Measurements from ENCODE around the gene PALD1.
A peak's percentile ranks its signal among the peaks of the same experiment; 100 is the strongest.
"Not testable (repeated sequence)": the region's sequence is repeated elsewhere in the genome, so short reads cannot be mapped to it uniquely, and the experiment has no call there.

The PALD1 gene

DNA sequence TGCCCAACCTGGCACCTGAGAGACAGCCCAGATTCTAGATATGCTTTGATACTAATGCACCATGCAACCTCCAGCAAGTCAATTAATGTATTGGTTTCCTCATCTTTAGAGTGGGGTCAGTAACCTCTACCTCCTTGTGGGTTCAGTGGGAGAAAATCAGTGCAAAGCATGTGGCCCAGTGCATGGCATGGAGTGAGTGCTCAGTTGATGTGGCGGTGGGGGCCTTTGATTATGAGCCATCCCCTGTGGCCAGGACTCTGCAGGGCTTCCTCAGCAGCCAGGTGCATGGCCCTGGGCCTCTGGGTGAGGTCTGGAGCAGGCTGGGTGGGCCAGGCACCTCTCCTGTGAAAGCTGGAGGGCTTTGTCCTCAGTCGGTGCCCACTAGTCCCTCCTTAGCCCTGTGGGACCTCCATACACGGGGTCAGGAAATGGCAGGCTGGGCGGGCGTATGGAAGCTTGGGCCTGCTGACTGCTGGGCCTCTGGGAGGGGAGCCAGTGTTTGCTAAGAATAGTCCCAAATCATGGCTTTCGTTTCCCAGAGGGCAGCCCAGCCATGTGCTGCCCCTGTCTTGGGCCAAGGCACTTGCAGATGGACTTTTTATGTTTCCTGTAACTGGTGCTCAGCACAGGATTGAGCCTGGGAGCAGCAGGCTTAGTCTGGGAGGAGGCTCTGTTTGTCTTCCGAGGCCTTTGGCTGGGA is 3.4 kb downstream of the PALD1 start:
- DNase-seq (ENCODE audit: low read depth, low spot score) = no peak

DNA sequence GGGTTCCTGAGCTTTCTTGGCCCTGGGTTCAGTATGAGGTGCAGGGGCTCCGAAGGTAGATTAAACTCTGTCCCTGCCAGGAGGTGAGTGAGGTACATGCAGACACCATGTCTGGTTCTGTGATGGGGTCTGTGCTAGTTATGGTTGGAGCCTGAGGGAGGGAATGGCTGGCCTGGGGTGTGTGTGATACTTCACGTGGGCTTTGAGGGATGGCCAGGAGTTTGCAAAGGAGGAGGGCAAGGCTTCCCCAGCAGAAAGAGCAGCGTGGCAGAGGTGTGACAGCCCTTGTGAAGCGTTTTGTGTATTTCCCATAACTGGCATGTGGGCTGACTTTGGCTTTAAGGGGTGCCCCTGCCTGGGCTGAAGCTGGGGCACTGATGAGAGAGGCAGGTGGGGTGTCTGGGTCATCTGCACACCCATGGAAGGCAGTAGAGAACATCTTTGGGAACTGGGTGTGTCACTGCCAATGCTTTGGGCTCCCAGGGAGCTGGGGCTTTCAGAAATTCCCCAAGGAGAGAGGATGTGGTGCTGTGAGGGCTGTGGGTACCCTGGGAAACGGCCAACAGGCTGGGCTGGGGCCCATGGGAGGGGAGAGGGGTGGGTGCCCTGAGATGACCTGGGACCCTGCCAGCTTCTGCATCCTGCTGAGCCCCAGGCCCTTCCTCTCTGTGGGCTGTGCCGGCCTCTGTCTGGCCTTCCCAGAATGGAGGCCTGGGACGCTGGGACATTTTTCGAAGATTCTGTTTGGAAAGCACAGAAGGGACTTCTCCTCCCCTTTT is 4.6 kb downstream of the PALD1 start:
- no peak for DNase-seq (ENCODE audit: low read depth, low spot score)

DNA sequence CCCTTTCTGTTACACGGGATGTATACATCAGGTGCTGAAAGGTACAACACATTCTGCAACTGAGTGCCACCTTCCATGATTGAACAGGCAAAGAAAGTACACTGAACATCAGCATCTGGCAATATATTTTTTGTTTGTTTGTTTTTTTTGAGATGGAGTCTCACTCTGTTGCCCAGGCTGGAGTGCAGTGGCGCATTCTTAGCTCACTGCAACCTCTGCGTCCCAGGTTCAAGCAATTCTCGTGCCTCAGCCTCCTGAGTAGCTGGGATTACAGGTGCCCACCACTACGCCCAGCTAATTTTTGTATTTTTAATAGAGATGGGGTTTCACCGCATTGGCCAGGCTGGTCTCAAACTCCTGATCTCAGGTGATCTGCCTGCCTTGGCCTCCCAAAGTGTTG is 5.3 kb downstream of the PALD1 start:
- DNase-seq (ENCODE audit: low read depth, low spot score) = not testable (repeated sequence)

DNA sequence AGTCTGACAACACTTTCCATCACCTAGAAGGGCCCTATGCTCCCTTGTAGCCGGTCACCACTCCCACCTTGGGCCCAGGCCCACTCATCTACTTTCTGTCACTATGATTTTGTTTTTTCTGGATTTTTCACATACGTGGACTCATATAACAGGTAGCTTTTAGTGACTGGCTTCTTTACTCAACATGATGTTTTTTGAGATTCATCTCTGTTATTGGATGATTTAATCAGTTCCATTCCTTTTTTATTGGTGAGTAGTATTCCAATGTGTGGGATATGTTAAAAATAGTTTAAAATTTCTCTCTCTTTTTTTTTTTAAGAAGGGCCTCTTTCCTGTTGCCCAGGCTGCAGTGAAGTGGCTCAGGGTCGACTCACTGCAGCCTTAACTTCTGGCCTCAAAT is 9.3 kb downstream of the PALD1 start:
- DNase-seq (ENCODE audit: low read depth, low spot score) = no peak

DNA sequence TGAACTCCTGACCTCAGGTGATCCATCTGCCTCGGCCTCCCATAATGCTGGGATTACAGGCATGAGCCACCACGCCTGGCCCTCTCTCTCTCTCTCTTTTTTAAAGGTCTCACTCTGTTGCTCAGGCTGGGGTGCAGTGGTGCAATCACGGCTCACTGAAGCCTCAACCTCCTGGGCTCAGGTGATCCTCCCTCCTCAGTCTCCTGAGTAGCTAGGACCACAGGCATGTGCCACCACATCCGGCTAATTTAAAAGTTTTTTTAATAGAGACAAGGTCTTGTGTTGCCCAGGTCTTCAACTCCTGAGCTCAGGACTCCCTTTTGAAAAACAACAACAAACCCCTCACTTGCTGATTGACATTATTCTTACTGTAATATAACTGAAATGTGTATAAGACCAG is 11.6 kb downstream of the PALD1 start:
- no peak for DNase-seq (ENCODE audit: low read depth, low spot score)

DNA sequence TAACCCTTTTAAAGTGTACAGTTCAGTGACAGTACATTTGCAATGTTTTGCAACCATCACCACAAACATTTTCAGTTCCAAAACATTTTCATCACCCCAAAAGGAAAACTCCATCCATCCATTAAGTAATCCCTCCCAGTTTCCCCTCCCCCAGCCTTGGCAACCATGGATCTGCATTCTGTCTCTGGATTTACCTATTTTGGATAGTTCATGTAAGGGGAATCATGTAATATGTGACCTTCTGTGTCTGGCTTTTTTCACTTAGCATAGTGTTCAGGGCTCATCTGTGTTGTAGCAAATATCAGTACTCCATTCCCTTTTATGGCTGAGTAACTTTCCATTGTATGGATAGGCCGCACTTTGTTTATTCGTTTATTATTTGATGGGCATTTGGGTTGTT is 13.0 kb downstream of the PALD1 start:
- no peak for DNase-seq (ENCODE audit: low read depth, low spot score)

DNA sequence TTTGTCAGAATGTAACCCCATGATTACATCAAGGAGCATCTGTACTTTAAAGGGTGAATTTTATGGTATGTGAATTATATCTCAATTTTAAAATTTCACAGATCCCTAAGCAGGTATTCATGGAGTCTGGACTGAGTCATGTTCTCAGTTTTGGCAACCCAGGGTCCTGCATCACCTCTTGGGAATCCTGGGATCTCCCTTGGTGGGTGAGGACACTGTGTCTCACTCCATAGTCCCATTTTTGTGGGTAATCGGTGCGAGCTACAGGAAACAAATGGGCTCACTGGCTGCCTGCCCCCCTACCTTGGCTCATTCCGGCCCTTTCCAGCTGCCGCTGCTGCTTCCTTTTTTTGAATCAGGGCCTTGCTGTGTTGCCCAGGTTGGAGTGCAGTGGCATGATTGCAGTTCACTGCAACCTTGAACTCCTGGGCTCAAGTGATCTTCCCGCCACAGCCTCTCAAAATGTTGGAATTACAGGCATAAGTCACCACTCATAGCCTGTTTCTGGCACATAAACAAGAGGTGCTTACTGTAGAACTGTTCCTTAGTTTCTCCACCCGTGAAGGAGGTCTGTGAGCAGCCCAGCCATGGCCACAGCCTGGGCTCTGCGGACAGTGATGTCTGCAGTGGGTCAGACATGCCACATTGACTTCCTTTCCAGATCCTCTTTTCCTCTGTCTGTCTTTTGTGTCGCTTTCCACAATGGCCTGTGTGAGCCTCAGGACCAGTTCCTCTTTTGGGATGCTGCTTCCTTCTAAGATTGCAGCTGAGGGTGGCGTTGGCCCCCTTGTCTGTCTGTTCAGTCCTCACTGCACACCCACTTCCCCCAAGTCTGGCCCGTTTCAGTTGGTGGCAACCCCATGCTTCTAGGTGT is 14.5 kb downstream of the PALD1 start:
- DNase-seq (ENCODE audit: low read depth, low spot score) = peak; percentile 77

DNA sequence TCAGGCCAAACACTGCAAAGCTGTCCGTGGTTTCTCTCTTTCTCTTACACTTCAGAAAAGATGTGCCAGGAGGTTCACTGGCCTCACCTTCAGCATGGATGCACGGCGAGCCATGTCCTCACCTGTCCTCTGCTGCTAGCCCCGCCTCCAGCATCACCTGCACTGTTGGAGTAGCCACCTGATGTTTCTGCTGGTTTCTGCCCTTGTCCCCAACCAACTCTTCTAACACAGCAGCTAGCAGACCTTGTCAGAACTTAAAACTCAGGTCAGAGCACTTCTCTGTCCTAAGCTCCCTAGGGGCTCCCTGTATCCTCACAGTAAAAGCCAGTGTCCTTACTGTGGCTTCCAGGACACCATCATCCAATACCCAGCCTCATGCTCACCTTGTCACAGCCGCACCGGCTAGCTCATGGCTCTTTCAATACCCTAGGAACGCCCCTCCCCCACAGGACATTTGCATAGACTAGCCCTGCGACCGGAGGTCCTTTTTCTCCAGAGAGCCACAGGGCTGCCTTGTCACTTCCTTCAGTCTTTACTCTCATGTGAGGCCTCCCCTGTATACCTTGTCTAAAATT is 15.2 kb downstream of the PALD1 start:
- DNase-seq (ENCODE audit: low read depth, low spot score) = no peak

DNA sequence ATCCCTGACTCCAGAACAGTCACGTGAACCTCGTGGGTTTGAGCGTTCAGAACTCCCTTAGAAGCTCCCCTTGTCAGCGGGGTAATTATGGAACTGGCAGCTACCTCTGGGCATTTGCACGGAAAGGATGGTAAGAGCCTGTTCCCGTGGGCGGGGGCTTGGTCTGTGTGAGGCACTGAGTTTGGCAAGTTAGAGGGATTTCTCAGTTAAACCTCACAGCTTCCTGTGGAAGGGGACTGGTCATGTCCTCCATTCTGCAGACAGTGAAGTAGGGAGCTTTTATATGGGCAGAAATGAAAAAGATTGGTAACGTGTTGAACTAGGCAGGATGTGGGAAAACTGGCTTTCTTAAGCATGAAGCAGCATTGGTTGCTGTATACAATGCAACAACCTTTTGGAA is 16.0 kb downstream of the PALD1 start:
- no peak for DNase-seq (ENCODE audit: low read depth, low spot score)

DNA sequence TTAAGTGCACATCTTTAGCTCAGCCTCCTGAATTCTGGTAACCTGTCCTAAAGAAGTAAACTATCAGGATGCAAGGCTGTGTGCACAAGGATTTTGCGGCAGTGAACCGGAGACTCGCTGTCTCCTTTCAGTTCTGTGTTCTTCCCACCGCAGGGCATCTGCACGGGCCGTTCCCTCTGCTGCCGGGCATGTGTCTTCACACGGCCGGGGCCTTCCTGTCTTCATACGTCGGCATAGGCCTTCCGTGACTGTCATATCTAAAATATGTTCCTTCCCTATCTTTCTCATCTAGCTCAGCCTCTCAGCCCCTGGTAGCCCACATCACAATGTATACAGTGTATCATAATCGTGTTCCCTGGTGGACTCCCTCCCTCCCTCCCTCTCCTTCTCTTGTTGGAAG is 16.4 kb downstream of the PALD1 start:
- no peak for DNase-seq (ENCODE audit: low read depth, low spot score)

DNA sequence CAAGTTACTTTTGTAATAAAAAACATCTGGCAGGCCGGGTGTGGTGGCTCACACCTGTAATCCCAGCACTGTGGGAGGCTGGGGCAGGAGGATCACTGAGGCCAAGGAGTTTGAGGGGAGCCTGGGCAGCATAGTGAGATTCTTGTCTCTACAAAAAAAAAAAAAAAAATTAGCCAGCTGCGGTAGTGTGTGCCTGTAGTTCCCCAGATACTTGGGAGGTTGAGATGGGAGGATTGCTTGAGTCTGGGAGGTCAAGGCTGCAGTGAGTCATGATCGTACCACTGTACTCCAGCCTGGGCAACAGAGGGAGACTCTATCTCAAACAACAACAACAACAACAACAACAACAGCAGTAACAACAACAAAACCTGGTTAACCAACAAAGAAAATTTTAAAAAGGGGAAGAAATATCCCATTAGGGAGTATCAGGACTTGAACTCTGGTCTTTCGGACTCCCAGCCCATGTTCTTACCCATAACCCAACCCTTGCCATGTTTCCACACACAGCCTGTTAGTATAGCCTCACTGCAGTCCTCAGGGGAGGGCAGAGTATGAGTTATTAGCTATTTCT is 17.2 kb downstream of the PALD1 start:
- no peak for DNase-seq (ENCODE audit: low read depth, low spot score)

DNA sequence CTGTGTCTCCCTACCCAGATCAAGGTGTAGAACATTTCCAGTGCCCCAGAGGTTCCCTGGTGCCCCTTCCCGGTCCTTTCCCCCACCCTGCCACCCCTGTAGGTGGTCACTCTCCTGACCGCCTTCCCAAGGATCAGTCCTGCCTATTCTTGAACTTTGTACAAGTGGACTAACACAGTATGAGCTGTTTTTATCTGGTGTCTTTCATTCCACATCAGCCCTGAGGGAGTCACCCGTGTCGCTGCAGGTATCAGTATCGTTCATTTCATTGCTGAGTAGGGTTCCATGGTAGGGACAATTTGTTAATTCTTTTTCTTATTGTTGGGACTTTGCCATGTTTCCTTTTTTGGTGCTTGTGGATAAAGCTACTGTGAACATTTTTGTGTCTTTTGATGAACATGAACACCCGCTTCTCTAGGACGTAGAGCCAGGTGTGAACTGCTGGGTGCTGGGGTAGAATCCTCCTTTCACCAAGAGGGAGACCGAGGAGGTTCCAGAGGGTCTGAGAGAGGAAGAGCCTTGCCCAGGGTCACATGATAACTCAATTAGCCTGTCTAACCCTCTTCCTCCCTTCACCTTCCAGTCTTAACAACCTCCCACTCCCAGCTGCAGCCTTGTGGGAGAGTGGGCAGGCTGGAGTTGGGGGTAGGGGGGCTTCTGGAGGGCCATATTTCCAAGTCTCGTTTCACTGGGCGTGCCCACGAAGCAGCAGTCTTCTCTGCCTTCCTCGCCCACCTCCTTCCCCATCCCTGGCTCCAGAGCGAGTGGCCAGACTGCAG is 18.0 kb downstream of the PALD1 start:
- DNase-seq (ENCODE audit: low read depth, low spot score) = no peak

DNA sequence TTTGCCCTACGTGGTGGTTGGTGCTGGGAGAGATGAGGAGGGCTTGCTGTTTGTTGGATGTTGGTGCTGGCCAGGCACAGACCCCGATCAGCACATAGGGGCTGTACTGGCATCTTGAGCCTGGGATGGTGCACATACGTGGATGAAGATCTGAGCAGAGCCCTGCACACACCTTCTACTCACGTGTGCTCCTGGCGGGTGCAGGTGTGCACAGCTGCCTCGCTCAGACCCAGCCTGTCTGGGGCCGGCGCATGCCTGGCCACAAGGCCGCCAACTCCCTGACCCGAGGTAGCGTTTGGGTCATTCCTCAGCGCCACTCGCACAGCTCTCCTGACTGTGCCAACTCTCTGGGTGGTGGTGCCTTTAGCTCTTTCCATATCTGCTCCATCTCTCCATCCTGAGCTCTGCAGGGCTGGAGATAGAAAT is 18.6 kb downstream of the PALD1 start:
- no peak for DNase-seq (ENCODE audit: low read depth, low spot score)

DNA sequence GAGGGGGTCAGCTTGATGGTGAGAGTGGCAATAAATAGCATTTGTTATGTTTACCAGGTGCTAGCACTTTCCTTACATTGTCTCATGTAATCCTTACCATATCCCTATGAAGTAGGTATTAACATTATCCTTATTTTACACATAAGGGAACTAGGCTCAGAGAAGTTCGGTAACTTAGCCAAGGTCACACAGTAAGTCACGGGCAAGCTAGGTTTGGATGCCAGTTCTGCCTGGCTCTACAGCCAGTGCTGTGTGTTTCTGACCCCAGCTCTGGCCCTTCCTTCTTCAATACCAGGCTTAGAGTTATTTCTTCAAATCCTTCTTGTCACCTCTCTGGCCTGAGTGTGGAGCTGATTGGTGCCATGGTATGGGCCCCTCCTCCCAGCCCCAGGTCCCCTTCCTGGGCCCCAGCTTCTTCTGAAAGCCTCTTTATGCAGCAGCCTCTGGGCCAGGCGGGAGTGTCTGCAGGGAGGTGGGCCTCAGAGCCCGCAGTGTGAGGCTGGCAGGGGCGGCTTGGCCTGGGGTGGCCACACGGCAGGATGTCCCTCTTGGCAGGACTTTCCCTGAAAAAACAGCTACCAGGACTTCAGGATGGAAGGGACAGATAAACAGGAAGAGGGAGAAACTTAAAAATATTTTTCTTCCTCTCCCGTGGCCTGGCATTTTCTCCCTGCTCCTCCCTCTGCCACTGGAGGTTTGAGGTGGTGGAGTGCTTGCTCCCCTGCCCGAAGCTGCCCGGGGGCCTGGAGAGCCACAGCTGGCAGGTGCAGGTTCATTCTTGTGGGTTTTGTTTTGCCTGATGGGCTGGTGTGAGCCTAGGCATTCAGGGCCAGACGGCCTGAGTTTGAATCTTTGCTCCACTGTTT is 20.6 kb downstream of the PALD1 start:
- DNase-seq (ENCODE audit: low read depth, low spot score) = no peak

DNA sequence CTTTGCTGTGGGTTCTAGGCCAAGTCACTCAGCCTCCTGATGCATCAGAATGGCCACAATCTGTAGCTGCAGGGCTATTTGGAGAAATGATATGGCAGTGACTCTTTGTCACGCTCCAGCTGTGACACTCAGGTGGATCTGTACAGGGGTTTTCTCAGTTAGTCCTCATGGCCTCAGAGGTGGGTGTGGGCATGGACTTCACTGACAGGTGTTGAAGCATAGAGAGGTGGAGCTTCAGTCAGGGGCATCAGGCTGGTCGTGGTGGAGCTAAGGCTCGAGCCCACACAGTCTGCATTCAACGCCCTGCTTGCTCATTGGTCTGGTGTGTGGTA is 21.2 kb downstream of the PALD1 start:
- no peak for DNase-seq (ENCODE audit: low read depth, low spot score)

DNA sequence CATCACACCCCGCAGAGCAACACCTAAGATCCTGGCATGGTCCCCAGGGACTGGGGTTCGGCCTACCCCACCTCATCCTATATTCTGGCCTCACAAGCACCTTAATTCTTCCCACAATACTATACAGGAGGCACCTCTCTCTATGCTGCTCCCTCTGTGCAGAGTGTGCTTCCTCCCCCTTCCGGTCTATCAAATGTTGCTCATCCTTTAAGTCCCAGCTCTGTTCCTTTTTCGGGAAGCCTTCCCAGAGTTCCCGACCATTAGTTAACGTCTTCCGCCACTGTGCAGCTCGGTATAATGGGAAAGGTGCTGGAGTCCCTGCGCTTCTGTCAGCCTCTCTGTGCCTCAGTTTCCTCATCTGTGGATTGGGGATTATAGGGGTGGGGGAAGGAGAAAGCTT is 21.8 kb downstream of the PALD1 start:
- no peak for DNase-seq (ENCODE audit: low read depth, low spot score)

DNA sequence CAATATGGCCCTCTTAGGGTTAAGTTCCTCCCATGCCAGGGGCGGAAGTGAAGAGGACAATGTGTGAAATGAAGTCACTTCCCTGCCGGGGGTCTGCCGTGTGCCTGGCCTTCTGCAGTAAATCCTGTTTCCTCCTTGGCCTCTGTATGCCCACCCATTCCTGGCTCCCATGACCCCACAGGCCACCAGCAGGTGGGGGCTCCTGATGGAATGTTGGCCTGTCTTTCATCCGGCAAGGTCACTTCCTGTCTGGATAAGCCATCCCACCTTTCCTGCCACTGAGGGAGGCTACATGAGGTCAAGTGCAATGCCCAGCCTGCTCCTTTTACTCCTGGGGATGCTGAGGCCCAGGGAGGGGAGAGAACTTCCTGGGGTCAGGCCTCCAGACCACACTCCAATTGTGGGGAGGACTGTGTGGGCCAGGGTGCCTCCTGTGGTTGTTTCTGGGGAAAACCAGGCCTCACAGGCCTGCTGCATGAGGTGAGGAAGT is 22.3 kb downstream of the PALD1 start:
- DNase-seq (ENCODE audit: low read depth, low spot score) = no peak

DNA sequence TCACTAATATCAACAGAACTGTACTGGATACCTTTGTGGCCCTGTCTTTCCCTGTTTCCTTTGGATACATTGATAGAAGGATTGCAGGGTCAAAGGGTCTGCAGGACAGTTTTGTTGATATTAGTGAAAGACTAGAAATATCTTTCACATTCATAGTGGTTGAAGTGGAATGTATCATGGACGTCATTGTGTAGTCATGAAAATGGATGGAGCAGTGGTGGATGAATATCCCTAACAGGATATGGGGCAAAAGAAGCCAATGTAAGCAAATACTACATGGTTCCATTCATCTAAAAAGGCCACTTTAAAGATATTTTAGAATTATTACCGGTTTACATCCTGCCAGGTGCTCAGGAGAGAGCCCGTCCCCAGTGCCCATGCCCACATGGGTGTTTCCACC is 23.8 kb downstream of the PALD1 start:
- no peak for DNase-seq (ENCODE audit: low read depth, low spot score)

DNA sequence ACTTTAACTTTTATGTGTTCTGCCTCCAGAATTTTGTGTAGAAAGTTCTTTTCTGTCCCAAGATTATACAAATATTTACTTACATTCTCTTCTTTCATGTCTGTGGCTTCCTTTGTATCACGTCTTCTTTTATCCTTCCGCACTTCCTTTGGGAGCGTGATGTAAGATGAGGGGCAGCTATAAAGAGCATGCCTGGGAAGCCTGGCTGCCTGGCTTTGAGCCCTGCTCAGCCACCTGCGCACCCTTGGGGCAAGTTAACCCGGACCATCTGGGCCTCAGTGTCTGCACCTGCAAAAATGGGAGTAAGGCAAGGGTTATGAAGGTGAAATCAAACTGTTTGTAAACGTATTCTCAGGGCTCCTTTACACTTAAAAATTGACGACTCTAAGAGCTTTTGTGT is 25.2 kb downstream of the PALD1 start:
- DNase-seq (ENCODE audit: low read depth, low spot score) = peak; percentile 53

Data from astrocyte of the hippocampus (primary cell).